Measurements from ENCODE around the gene CAMK1G.

The CAMK1G gene

GRCh38 chr1:209635850-209636249 lies 52.3 kb downstream of the CAMK1G start:
- no peak for DNase-seq (ENCODE audit: low spot score)

- no peak for DNase-seq (ENCODE audit: low spot score)
These were observed 58.3 kb downstream of the CAMK1G start for GRCh38 chr1:209641832-209642172.

GRCh38 chr1:209642816-209643215 lies 59.3 kb downstream of the CAMK1G start:
- DNase-seq (ENCODE audit: low spot score), result no peak

GRCh38 chr1:209643285-209644020 lies 59.9 kb downstream of the CAMK1G start:
- DNase-seq (ENCODE audit: low spot score), result no peak

- DNase-seq (ENCODE audit: low spot score), result no peak
These were observed 62.3 kb downstream of the CAMK1G start for GRCh38 chr1:209645574-209646452.

GRCh38 chr1:209646558-209646957 lies 63.0 kb downstream of the CAMK1G start:
- no peak for DNase-seq (ENCODE audit: low spot score)

- no peak for DNase-seq (ENCODE audit: low spot score)
These were observed 63.6 kb downstream of the CAMK1G start for GRCh38 chr1:209647156-209647555.

- no peak for DNase-seq (ENCODE audit: low spot score)
These were observed 64.8 kb downstream of the CAMK1G start for GRCh38 chr1:209648346-209648745.

GRCh38 chr1:209648931-209649776 lies 65.6 kb downstream of the CAMK1G start:
- DNase-seq (ENCODE audit: low spot score), result no peak

GRCh38 chr1:209650454-209650853 lies 66.9 kb downstream of the CAMK1G start:
- no peak for DNase-seq (ENCODE audit: low spot score)

GRCh38 chr1:209651138-209651587 lies 67.6 kb downstream of the CAMK1G start:
- DNase-seq (ENCODE audit: low spot score), result no peak

- DNase-seq (ENCODE audit: low spot score), result no peak
These were observed 68.7 kb downstream of the CAMK1G start, which contains the start of gene LAMB3 for GRCh38 chr1:209652121-209652735. LAMB3 (minus strand) TSS chr1:209652425; CDS start chr1:209650944, 1,481 bp downstream.

GRCh38 chr1:209652873-209653401 lies 69.4 kb downstream of the CAMK1G start:
- no peak for DNase-seq (ENCODE audit: low spot score)

- no peak for DNase-seq (ENCODE audit: low spot score)
These were observed 70.4 kb downstream of the CAMK1G start for GRCh38 chr1:209653915-209654351.

GRCh38 chr1:209655411-209656231 lies 72.1 kb downstream of the CAMK1G start:
- DNase-seq (ENCODE audit: low spot score), result no peak

- DNase-seq (ENCODE audit: low spot score), result no peak
These were observed 73.8 kb downstream of the CAMK1G start for GRCh38 chr1:209657140-209657879.

GRCh38 chr1:209657918-209658317 lies 74.4 kb downstream of the CAMK1G start:
- no peak for DNase-seq (ENCODE audit: low spot score)

GRCh38 chr1:209659909-209660308 lies 76.4 kb downstream of the CAMK1G start:
- no peak for DNase-seq (ENCODE audit: low spot score)

- no peak for DNase-seq (ENCODE audit: low spot score)
These were observed 77.6 kb downstream of the CAMK1G start for GRCh38 chr1:209661071-209661470.

GRCh38 chr1:209662879-209663327 lies 79.4 kb downstream of the CAMK1G start:
- no peak for DNase-seq (ENCODE audit: low spot score)

All from germinal center (tissue), 1 donor.